ENCODE measurements around the gene TFCP2. TPM values are rescaled to one million over a fixed set of nuclear protein-coding genes. Genes with fewer than 3 reads are reported as not detected.

The TFCP2 gene
- total RNA-seq, 1 donor from 2014 or later: 17.2 TPM

- DNase-seq (ENCODE audit: low read depth): peak; percentile 53
Measured at GRCh38 chr12:51160814-51161459, 12.0 kb downstream of the TFCP2 start.

GRCh38 chr12:51156245-51156765 is 16.6 kb downstream of the TFCP2 start:
- DNase-seq (ENCODE audit: low read depth): no peak

GRCh38 chr12:51152953-51153352 is 20.0 kb downstream of the TFCP2 start:
- DNase-seq (ENCODE audit: low read depth): no peak

- no peak for DNase-seq (ENCODE audit: low read depth)
Measured at GRCh38 chr12:51150777-51151176, 22.2 kb downstream of the TFCP2 start.

GRCh38 chr12:51147309-51147708 is 25.6 kb downstream of the TFCP2 start:
- DNase-seq (ENCODE audit: low read depth): no peak

- DNase-seq (ENCODE audit: low read depth): no peak
Measured at GRCh38 chr12:51139292-51139844, 33.6 kb downstream of the TFCP2 start.

GRCh38 chr12:51132693-51133092 is 40.2 kb downstream of the TFCP2 start:
- no peak for DNase-seq (ENCODE audit: low read depth)

- no peak for DNase-seq (ENCODE audit: low read depth)
Measured at GRCh38 chr12:51131745-51132521, 41.0 kb downstream of the TFCP2 start.

GRCh38 chr12:51128919-51129318 is 44.0 kb downstream of the TFCP2 start:
- DNase-seq (ENCODE audit: low read depth): peak; percentile 22

GRCh38 chr12:51127050-51127729 is 45.7 kb downstream of the TFCP2 start:
- no peak for DNase-seq (ENCODE audit: low read depth)

GRCh38 chr12:51126297-51126696 is 46.6 kb downstream of the TFCP2 start:
- peak; percentile 69 for DNase-seq (ENCODE audit: low read depth)

- no peak for DNase-seq (ENCODE audit: low read depth)
Measured at GRCh38 chr12:51124504-51124903, 48.4 kb downstream of the TFCP2 start.

GRCh38 chr12:51122844-51123243 is 50.1 kb downstream of the TFCP2 start:
- peak; percentile 42 for DNase-seq (ENCODE audit: low read depth)

- DNase-seq (ENCODE audit: low read depth): peak; percentile 66
Measured at GRCh38 chr12:51118706-51119105, 54.2 kb downstream of the TFCP2 start.

- DNase-seq (ENCODE audit: low read depth): no peak
Measured at GRCh38 chr12:51115533-51115932, 57.4 kb downstream of the TFCP2 start.

GRCh38 chr12:51108136-51108535 is 64.8 kb downstream of the TFCP2 start:
- DNase-seq (ENCODE audit: low read depth): no peak

GRCh38 chr12:51103977-51104376 is 69.0 kb downstream of the TFCP2 start:
- DNase-seq (ENCODE audit: low read depth): no peak

GRCh38 chr12:51098611-51099010 is 74.3 kb downstream of the TFCP2 start:
- no peak for DNase-seq (ENCODE audit: low read depth)

GRCh38 chr12:51090705-51091229 is 82.2 kb downstream of the TFCP2 start:
- DNase-seq (ENCODE audit: low read depth): no peak

GRCh38 chr12:51087818-51088217 is 85.1 kb downstream of the TFCP2 start:
- no peak for DNase-seq (ENCODE audit: low read depth)

- no peak for DNase-seq (ENCODE audit: low read depth)
Measured at GRCh38 chr12:51086933-51087332, 86.0 kb downstream of the TFCP2 start.

Data from myocyte (in vitro differentiated cells).